Fibroblast of lung (primary cell): ENCODE data around the gene LEKR1.

Source experiments
- CTCF ChIP-seq, 2 donors: IDR thresholded peaks in 1 of 2; conservative IDR thresholded peaks in 1 of 2; 1 replicate in 1 of 2; 2 replicates in 1 of 2; pipeline ENCODE4 v1.5.1; 2011 to 2012; ENCODE audit warnings: low read length in 2 of 2, control low read depth in 1 of 2, inconsistent platforms in 1 of 2, low read depth in 1 of 2, mild to moderate bottlenecking in 1 of 2
- EZH2 ChIP-seq: IDR thresholded peaks from 2 replicates; pipeline ENCODE4 v1.5.1; 2012; ENCODE audit warnings: low read length, control low read depth, mild to moderate bottlenecking; ENCODE audit errors: missing control alignments

- TF ChIP-seq CTCF (conservative IDR thresholded peaks at IDR 0.05 in 1 of 2, IDR thresholded peaks at IDR 0.05 in 1 of 2; ENCODE audit: low read depth in 1 of 2, low read length in 2 of 2), result no peak
- TF ChIP-seq EZH2, result no peak
These were observed 8.9 kb downstream of the LEKR1 start for GRCh38 chr3:156834962-156835535.
